Trophoblast cell (in vitro differentiated cells and primary cell): ENCODE data around the gene DEF6.
A peak's percentile ranks its signal among the peaks of the same experiment; 100 is the strongest.

ENCODE experiments used
- DNase-seq, 2 donors: peaks; one replicate each; pipeline ENCODE4 v3.0.0-alpha.2; 2016
- H2AFZ ChIP-seq: 2 replicates; pipeline ENCODE4 v1.6.1; 2013; ENCODE audit warnings: low read length, moderate library complexity, mild to moderate bottlenecking; ENCODE audit not compliant: insufficient read depth, poor library complexity
- H2AK5ac ChIP-seq: 2 replicates; pipeline ENCODE4 v1.6.1; 2013; ENCODE audit warnings: mild to moderate bottlenecking, low read length
- H2BK120ac ChIP-seq: 2 replicates; pipeline ENCODE4 v1.6.1; 2013; ENCODE audit warnings: low read length, mild to moderate bottlenecking, moderate library complexity; ENCODE audit not compliant: insufficient read depth, poor library complexity
- H2BK12ac ChIP-seq: 2 replicates; pipeline ENCODE4 v1.6.1; 2013; ENCODE audit warnings: mild to moderate bottlenecking, low read length, moderate library complexity
- H2BK5ac ChIP-seq: 2 replicates; pipeline ENCODE4 v1.6.1; 2013; ENCODE audit warnings: low read length, low read depth, moderate library complexity, mild to moderate bottlenecking; ENCODE audit not compliant: poor library complexity
- H3K14ac ChIP-seq: 2 replicates; pipeline ENCODE4 v1.6.1; 2013; ENCODE audit warnings: mild to moderate bottlenecking, low read length
- H3K18ac ChIP-seq: 2 replicates; pipeline ENCODE4 v1.6.1; 2013; ENCODE audit warnings: mild to moderate bottlenecking, low read length
- H3K23ac ChIP-seq: 2 replicates; pipeline ENCODE4 v1.6.1; 2013; ENCODE audit warnings: low read length
- H3K27ac ChIP-seq: 2 replicates; pipeline ENCODE4 v1.5.1; 2013; ENCODE audit warnings: low read depth, mild to moderate bottlenecking, inconsistent platforms, low read length, moderate library complexity
- H3K27me3 ChIP-seq: 2 replicates; pipeline ENCODE4 v1.6.1; 2013; ENCODE audit warnings: inconsistent platforms, mild to moderate bottlenecking, low read length, moderate library complexity; ENCODE audit not compliant: insufficient read depth
- H3K36me3 ChIP-seq, 2 experiments: 1 replicate in 1 of 2; 2 replicates in 1 of 2; pipeline ENCODE4 v1.6.1; 2013; ENCODE audit warnings: low read length in 2 of 2, mild to moderate bottlenecking in 2 of 2, moderate library complexity in 1 of 2; ENCODE audit not compliant: insufficient read depth in 2 of 2, control insufficient read depth in 1 of 2
- H3K4ac ChIP-seq: 2 replicates; pipeline ENCODE4 v1.6.1; 2013; ENCODE audit warnings: low read depth, mild to moderate bottlenecking, low read length, moderate library complexity
- H3K4me1 ChIP-seq, 2 experiments: 1 replicate in 1 of 2; 2 replicates in 1 of 2; pipeline ENCODE4 v1.6.1; 2013; ENCODE audit warnings: low read length in 2 of 2, mild to moderate bottlenecking in 2 of 2, moderate library complexity in 1 of 2; ENCODE audit not compliant: insufficient read depth in 2 of 2, control insufficient read depth in 1 of 2
- H3K4me2 ChIP-seq: 2 replicates; pipeline ENCODE4 v1.6.1; 2013; ENCODE audit warnings: inconsistent platforms, mild to moderate bottlenecking, low read length, moderate library complexity
- H3K4me3 ChIP-seq: 2 replicates; pipeline ENCODE4 v1.5.1; 2013; ENCODE audit warnings: mild to moderate bottlenecking, low read depth, low read length, inconsistent platforms
- H3K79me1 ChIP-seq: one replicate; pipeline ENCODE4 v1.6.1; 2013; ENCODE audit warnings: low read length
- H3K79me2 ChIP-seq: 2 replicates; pipeline ENCODE4 v1.6.1; 2013; ENCODE audit warnings: low read length, mild to moderate bottlenecking; ENCODE audit not compliant: control insufficient read depth, insufficient read depth, poor library complexity
- H3K9ac ChIP-seq: 2 replicates; pipeline ENCODE4 v1.6.1; 2013; ENCODE audit warnings: mild to moderate bottlenecking, low read length
- H3K9me3 ChIP-seq: 2 replicates; pipeline ENCODE4 v1.6.1; 2013; ENCODE audit warnings: low read depth, mild to moderate bottlenecking, control low read depth, inconsistent platforms, low read length; ENCODE audit not compliant: insufficient read depth
- H4K12ac ChIP-seq: 2 replicates; pipeline ENCODE4 v1.6.1; 2013; ENCODE audit warnings: low read depth, mild to moderate bottlenecking, low read length, moderate library complexity
- H4K8ac ChIP-seq: 2 replicates; pipeline ENCODE4 v1.6.1; 2013; ENCODE audit warnings: low read depth, mild to moderate bottlenecking, low read length, moderate library complexity
- H4K91ac ChIP-seq: one replicate; pipeline ENCODE4 v1.6.1; 2013; ENCODE audit warnings: low read depth, mild to moderate bottlenecking, low read length, moderate library complexity
- WGBS: extraction: QIAGEN DNeasy Blood & Tissue Kit; methylation state at CpG from one replicate; pipeline ENCODE4 v1.1.7; 2013; ENCODE audit warnings: missing lambda C conversion rate; ENCODE audit not compliant: insufficient read length, insufficient coverage; ENCODE audit errors: extremely low coverage; 5-methylcytosine and 5-hydroxymethylcytosine counted together

Gene DEF6

GRCh38 chr6:35282472-35282871, 15.1 kb upstream of the DEF6 start:
- no peak overlapping the region for H2BK120ac ChIP-seq
- H3K36me3 ChIP-seq: peaks cover 10 to 17% of the 10 kb centered on the region in 2 experiments
- no peak overlapping the region for H3K4me2 ChIP-seq
- no peak overlapping the region for H2AFZ ChIP-seq
- WGBS: no CpG with 5 or more reads among the region's 2 CpGs
- H3K4ac ChIP-seq: no peak overlapping the region
- no peaks in the 10 kb centered on the region for H3K27me3 ChIP-seq
- H2AK5ac ChIP-seq: no peak overlapping the region
- no peak overlapping the region for H3K27ac ChIP-seq
- no peaks in the 10 kb centered on the region for H3K9me3 ChIP-seq
- no peaks in the 10 kb centered on the region for H3K79me2 ChIP-seq
- H4K12ac ChIP-seq: no peak overlapping the region
- no peak overlapping the region for H3K23ac ChIP-seq
- H4K8ac ChIP-seq: no peak overlapping the region
- no peak overlapping the region for H3K4me3 ChIP-seq
- no peaks in the 10 kb centered on the region for H3K4me1 ChIP-seq
- H2BK12ac ChIP-seq: no peak overlapping the region
- H3K9ac ChIP-seq: no peak overlapping the region
- no peak overlapping the region for H3K14ac ChIP-seq
- no peak overlapping the region for H3K18ac ChIP-seq
- no peaks in the 10 kb centered on the region for H3K79me1 ChIP-seq
- H2BK5ac ChIP-seq: no peak overlapping the region
- H4K91ac ChIP-seq: no peak overlapping the region
- DNase-seq: no peak

- Histone ChIP-seq H3K9ac (no peak overlapping the region), H2AFZ (no peak overlapping the region), H3K4me3 (no peak overlapping the region), H3K36me3 (peaks cover 17 to 25% of the 10 kb centered on the region in 2 experiments), H3K4me1 (no peaks in the 10 kb centered on the region), H2AK5ac (no peak overlapping the region), H3K9me3 (no peaks in the 10 kb centered on the region), H4K8ac (no peak overlapping the region), H4K12ac (no peak overlapping the region), H2BK12ac (no peak overlapping the region), H3K79me2 (no peaks in the 10 kb centered on the region), H4K91ac (no peak overlapping the region), H2BK120ac (no peak overlapping the region), H3K79me1 (no peaks in the 10 kb centered on the region), H3K4ac (no peak overlapping the region), H3K27me3 (no peaks in the 10 kb centered on the region), H3K23ac (no peak overlapping the region), H3K4me2 (no peak overlapping the region), H3K27ac (no peak overlapping the region), H3K14ac (no peak overlapping the region), H3K18ac (no peak overlapping the region), H2BK5ac (no peak overlapping the region)
- no peak for DNase-seq
- WGBS: no CpG with 5 or more reads among the region's 2 CpGs
Measured at GRCh38 chr6:35283361-35283760, 14.3 kb upstream of the DEF6 start.

- DNase-seq: no peak
- H4K12ac ChIP-seq: no peak overlapping the region
- H3K18ac ChIP-seq: no peak overlapping the region
- no peak overlapping the region for H3K4ac ChIP-seq
- no peak overlapping the region for H3K27ac ChIP-seq
- H3K14ac ChIP-seq: no peak overlapping the region
- peaks cover 2% of the 10 kb centered on the region for H3K9me3 ChIP-seq
- no peak overlapping the region for H2BK5ac ChIP-seq
- H4K91ac ChIP-seq: no peak overlapping the region
- no peaks in the 10 kb centered on the region for H3K27me3 ChIP-seq
- no peaks in the 10 kb centered on the region for H3K79me1 ChIP-seq
- no peak overlapping the region for H4K8ac ChIP-seq
- no peaks in the 10 kb centered on the region for H3K4me1 ChIP-seq
- no CpG with 5 or more reads among the region's 12 CpGs for WGBS
- H2BK120ac ChIP-seq: no peak overlapping the region
- no peak overlapping the region for H3K4me2 ChIP-seq
- H3K36me3 ChIP-seq: peaks cover 40 to 45% of the 10 kb centered on the region in 2 experiments
- no peaks in the 10 kb centered on the region for H3K79me2 ChIP-seq
- H3K23ac ChIP-seq: no peak overlapping the region
- H2AK5ac ChIP-seq: no peak overlapping the region
- H3K4me3 ChIP-seq: peak overlapping the region; percentile 20
- H2BK12ac ChIP-seq: no peak overlapping the region
- no peak overlapping the region for H2AFZ ChIP-seq
- H3K9ac ChIP-seq: no peak overlapping the region
Measured at GRCh38 chr6:35287671-35288396, 9.8 kb upstream of the DEF6 start.

GRCh38 chr6:35288834-35289233, 8.8 kb upstream of the DEF6 start:
- H3K27ac ChIP-seq: no peak overlapping the region
- no peaks in the 10 kb centered on the region for H3K79me2 ChIP-seq
- no peak overlapping the region for H4K91ac ChIP-seq
- no peak overlapping the region for H3K9ac ChIP-seq
- H2AFZ ChIP-seq: no peak overlapping the region
- peaks cover 38 to 45% of the 10 kb centered on the region in 2 experiments for H3K36me3 ChIP-seq
- H2BK12ac ChIP-seq: no peak overlapping the region
- H2BK120ac ChIP-seq: no peak overlapping the region
- H3K79me1 ChIP-seq: no peaks in the 10 kb centered on the region
- no peak overlapping the region for H4K12ac ChIP-seq
- H3K9me3 ChIP-seq: peaks cover 2% of the 10 kb centered on the region
- WGBS: no CpG with 5 or more reads among the region's 4 CpGs
- H3K18ac ChIP-seq: no peak overlapping the region
- H3K4ac ChIP-seq: no peak overlapping the region
- H3K4me3 ChIP-seq: no peak overlapping the region
- DNase-seq: no peak
- H3K23ac ChIP-seq: no peak overlapping the region
- no peak overlapping the region for H2AK5ac ChIP-seq
- H3K27me3 ChIP-seq: no peaks in the 10 kb centered on the region
- no peak overlapping the region for H2BK5ac ChIP-seq
- no peak overlapping the region for H3K4me2 ChIP-seq
- H4K8ac ChIP-seq: no peak overlapping the region
- H3K14ac ChIP-seq: no peak overlapping the region
- no peaks in the 10 kb centered on the region for H3K4me1 ChIP-seq
